HL-60/S4 treated with phorbol 12-myristate 13-acetate at 8.2 ng/mL for 4 days and 3 days (cell line): ENCODE data around the gene RNF151.
"Not testable (repeated sequence)": the region's sequence is repeated elsewhere in the genome, so short reads cannot be mapped to it uniquely, and the experiment has no call there.

Experiments
- in situ Hi-C: fragments of 300-500 bp; cut with MboI; formaldehyde crosslinking; loops from 2 replicates; pipeline ENCODE4 v1.15.0; 2022; ENCODE audit warnings: low sequenced_read_pairs

Gene RNF151

DNA sequence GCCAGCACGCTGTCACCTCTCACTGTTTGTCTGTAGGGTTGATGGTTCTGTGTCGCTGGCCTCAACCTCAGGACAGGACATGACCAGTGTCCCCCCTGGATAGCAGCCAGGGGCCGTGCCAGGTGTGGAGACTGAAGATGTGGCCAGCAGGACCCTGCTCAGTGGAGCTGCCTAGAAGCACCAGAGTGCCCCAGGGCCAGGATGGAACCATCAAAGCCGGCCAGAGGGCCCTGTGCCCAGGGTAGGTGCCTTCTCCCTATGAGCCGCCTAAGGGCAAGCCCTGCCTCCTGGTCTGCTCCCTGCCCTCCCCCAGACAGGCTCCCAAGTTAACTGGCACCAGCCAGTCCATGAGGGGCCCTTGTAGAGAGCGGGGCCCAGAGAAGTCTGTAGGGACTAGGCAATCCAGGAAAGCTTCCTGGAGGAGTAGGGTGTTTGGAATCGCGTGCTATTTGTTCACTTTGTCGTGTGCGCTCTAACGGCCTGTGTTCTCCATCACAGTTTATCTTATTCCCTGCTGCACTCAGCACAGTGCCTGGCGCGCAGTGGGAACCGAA, 7.9 kb upstream of the RNF151 start:
- in situ Hi-C loops, result no loop called here

DNA sequence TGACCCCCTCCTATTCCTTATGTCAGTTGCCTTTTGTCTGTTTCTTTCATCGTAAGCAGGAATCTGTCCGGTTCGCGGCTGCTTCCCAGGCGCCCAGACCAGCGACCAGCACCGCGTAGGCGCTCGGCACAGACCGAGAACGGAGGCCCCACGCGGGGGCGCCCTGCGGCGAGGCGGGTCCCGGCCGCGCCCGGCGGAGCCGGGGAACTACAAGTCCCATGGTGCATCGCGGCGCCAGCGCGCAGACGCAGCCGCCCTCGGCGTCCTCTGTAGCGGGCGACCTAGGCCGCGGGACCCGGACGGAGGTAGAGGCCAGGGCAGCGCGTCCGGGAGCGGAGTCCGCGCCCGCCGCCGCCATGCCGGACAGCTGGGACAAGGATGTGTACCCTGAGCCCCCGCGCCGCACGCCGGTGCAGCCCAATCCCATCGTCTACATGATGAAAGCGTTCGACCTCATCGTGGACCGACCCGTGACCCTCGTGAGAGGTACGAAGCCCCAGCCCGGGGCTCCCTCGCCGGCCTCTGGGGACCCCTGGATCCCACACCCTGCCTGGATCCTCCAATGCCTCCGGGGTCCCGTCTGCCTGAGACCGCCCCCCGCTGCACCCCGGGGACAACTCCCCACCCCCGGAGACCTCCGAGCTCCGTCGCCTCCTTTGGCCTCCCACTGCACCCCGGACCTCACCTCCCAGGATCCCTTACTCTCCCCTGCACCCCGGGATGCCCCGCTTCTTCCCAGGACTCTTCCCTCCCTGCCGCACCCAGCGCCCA, 7.2 kb upstream of the RNF151 start, which contains the start of gene NDUFB10:
NDUFB10 (plus strand) TSS at position 270 of the 771 bp plus-strand sequence; CDS start at position 357, 87 bp downstream.
- in situ Hi-C loops, result no loop called here

DNA sequence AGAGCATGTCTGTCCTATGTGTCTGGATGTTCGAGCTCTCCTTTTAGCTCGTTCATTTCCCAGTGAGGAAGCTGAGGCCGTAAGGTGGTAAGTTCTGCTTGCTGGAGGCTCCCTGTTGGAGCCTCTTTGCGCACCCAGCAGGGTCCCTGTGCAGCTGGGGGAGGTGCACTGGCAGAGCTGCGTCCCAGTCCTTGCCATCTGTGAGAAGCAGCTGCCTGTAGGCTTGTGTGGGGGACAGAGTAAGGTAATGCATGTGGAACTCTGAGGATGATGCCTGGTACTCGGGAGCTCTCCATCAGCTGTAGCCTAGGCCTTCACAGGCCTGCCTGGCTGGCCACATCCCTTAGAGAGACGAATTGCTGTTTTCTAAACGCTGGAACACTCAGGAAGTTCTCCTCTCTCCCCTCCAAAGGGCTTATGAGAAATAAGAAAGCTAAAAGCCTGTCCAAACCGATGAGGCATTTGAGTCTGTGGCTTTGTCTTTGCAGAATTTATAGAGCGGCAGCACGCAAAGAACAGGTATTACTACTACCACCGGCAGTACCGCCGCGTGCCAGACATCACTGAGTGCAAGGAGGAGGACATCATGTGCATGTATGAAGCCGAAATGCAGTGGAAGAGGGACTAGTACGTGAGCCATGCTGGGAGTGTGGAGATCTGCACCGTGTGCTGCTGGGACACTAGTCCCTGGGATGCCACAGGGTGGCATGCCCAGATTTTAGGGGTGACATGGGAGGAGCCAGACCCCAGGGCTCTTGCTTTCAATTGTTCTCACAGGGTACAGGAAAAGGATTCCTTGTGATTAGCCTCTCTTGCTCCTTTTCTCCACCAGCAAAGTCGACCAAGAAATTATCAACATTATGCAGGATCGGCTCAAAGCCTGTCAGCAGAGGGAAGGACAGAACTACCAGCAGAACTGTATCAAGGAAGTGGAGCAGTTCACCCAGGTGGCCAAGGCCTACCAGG, 5.7 kb upstream of the RNF151 start:
- in situ Hi-C loops, result no loop called here

DNA sequence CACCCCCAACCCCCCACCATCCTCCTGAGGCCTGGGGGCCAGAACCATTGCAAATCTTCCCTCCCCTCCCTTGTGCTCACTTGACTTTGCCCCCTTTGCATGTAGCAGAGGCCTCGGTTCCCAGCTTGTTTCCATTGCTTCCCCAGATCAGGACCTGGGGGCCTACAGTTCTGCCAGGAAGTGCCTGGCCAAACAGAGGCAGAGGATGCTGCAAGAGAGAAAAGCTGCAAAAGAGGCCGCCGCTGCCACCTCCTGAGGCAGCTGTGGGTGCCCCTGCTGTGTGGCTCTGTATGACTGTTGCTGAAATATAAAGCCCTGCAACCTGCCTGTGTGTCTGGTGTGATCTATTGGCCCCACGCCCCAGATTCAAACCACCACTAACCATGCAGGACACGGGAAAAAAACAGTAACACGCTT, 5.0 kb upstream of the RNF151 start:
- in situ Hi-C loops, result no loop called here

DNA sequence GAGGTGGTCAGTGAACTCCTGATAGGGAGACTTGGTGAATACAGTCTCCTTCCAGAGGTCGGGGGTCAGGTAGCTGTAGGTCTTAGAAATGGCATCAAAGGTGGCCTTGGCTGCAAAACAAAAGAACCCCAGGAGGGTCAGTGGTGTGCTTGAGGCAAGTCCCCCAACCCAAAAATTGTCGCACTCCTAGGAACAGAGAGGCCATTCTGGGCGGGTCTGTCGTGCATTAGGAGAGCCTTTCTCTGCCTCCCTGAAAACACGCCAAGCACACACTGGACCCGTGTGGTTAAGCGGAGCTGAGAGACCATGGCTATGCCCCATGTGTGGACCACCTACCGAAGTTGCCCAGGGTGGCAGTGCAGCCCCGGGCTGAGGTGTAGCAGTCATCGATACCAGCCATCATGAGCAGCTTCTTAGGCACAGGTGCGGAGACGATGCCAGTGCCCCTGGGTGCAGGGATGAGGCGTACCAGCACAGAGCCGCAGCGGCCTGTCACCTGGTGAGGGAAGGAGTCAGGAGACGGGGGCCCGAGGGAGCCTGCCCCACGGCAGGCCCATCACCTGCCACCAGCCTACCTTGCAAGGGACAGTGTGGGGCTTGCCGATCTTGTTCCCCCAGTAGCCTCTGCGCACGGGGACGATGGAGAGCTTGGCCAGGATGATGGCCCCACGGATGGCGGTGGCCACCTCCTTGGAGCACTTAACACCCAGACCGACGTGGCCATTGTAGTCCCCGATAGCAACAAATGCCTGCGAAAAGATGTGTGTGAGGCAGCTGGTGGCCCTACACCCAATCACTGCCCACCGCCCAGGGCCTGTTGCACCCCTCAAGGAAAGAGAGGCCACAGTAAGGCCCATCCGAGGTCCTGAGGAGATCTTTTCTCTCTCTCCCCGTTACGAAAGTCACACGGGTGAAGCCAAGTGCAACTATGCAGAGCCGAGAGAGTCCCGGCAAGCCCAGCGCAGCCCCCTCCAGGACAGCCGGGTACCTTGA, 4.2 kb upstream of the RNF151 start:
- in situ Hi-C loops, result not testable (repeated sequence)

DNA sequence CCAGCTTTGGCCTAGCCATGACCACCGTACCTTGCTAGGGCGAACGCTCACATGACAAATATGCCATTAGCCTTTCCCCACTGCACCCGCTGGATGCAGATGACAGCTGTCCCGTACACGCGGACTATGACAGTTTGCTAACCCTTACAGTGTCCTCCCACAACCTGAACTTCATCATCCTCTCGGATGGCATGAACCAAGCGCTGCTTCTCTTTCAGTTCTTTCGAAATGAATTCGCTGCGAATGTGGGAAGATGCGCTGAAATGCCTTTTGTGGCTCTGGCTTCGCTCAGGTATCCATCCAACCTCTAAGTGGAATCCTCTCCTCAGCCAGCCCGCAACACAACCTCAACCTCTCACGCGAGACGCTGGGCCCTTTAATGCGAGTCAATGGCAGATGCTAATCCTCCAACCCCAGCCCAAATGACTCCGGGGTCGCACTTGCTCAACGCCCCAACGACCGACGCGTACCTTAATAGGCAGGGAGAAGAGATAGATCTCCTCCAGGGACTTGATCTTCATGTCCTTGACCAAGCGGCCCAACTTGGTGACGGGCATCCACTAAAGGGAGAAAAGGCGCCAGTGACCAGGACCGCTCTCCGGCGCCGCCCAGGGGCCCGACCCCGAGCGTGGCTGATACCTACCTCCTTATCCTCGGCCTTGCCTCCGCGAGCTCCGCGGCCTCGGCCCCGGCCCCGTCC, 2.7 kb upstream of the RNF151 start:
- in situ Hi-C loops, result no loop called here

DNA sequence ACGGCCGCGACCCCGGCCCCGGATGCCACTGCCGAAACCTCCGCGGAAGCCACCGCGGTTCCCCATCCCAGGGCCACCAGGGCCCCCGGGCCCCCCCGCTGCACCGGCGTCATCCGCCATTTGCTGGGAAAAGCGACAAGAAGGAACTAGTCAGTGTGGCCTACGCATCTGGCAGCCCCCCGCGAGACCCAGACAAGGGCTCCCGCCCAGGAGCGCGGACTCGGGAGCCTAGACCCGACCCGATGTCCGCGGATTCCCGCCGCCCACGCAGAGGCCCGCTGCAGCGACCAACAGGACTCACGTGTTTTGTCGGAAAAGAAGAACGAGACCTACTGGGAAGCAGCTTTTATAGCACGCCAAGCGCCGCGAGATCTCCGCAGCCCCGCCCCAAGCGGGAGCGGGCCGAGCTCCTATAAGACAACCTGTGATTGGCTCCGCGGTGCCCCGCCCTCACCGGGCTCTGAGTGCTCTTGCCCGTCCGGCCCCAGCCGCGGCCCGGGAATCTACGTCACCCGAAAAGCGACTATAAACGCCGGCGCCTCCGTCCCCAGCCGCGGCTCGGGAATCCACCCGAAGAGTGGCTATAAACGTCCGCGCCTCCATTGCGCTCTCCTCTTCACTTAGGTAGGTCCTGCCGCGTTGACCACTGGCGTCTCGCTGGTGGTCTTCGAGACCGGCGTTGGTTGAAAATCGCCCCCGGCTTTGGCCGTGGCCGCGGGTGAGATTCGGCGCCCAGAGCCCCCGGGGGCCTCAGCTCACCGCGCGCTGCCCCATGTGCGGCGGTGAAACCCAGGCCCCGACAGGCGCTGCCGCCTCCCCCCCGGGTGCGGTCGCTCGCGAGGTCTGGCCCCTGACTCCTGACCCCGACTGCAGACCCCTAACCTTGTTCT, 1.9 kb upstream of the RNF151 start, which contains the start of gene RPS2:
RPS2 (minus strand) TSS at position 321 of the 890 bp plus-strand sequence; CDS start at position 120, 201 bp downstream.
- in situ Hi-C loops, result no loop called here

DNA sequence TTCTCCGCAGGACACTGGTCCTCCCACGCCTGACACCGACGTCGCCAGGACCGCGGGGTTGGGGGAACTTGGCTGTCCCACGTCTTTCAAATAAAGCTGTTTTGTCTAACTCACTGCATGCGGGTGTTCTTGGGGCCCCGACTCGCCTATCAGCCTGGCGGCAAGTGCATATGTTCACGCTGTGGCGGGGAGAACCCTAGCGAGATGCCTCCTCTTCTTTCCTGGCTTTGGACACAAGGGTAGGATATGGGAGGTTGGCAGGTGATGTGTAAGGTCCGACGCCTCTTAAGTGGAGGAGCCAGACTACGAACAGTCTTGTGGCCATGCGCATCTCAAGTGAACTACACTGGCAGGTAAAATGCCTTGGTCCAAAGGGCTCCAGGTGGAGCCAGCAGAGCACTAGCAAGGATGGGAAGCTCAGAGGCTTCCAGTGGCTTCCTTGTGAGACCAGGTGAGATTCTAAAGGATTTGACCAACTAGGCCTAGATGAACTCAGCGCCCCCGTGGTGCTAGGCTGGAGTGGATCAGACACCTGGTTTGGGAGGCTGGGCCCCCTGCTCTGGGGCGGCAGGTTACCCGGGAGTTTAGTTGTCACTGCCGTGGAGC, 1.2 kb upstream of the RNF151 start:
- in situ Hi-C loops, result no loop called here

DNA sequence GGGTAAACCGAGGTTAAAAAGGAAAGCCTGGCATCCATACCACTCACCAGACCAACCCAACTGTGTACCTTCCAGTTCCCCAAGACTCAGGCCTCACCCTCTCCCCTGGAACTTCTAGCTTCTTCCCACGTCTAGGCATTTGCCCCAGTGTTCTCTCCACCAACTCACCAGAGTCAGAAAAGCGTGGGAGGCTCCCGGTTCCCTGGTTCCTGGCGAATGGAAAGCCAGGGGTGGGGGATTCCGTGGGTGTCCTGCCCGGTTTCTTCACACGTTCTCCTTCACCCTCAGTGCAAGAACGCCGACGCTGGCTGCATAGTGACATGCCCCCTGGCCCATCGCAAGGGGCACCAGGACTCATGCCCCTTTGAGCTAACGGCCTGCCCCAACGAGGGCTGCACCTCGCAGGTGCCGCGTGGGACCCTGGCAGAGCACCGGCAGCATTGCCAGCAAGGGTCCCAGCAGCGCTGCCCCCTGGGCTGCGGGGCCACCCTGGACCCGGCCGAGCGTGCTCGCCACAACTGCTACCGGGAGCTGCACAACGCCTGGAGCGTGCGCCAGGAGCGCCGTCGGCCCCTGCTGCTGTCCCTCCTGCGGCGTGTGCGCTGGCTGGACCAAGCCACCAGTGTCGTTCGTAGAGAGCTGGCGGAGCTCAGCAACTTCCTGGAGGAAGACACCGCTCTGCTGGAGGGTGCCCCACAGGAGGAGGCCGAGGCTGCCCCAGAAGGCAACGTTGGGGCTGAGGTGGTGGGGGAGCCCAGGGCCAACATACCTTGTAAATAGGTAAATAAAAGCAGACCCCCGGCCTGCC, 1.7 kb downstream of the RNF151 start:
- in situ Hi-C loops, result no loop called here

DNA sequence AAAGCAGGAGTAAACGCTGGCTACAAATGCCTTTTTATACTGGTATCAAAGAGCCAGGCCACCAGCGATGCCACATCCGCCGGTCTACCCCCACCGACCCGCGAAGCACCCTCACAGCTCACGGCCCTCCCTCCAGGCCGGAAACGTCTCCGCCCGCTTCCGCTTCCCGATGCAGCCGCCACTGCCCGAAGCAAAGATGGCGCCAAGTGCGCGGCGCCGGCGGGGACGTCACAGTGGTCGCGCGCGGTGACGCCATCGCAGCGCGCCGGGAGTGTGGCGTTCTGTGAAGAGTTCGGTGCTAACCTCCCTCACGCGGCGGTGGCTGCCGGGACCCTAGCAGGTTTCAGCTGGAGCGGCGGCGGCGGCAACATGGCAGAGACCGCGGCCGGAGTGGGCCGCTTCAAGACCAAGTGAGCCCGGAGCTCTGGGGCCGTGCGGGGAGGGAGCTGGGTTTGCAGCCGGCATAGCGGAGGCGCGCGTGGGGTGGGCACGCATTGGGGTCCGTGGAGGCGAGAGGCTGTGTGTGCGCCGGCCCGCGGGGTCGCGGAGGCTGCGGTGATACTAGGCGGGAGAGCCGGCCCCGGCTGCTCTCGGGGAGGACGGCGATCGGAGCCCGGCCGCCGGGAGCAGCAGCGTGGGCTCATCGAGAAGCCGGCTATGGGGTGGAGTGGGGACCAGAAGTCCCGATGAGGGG, 5.3 kb downstream of the RNF151 start, which contains the start of gene TBL3:
TBL3 (plus strand) TSS at position 258 of the 694 bp plus-strand sequence; CDS start at position 370, 112 bp downstream.
- in situ Hi-C loops, result no loop called here

DNA sequence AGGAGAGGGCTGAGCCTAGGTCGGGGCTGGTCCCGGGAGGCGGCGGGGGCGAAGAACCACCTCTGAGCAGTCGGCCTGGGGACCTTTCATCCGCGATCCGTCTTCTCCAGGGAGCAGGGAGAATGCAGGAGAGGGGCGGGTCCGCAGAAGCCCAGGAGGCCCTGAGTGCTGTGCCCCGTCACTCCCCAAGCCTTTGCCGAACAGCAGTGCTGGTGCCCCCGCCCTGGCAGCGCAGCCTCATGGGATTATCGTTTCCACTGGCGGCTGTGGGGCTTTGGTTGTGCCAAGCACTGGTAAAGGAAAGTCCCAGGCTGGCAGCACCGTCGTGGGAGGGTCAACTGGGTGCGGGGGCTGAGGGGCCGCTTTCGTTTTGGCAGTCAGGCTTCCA, 5.8 kb downstream of the RNF151 start:
- in situ Hi-C loops, result no loop called here

DNA sequence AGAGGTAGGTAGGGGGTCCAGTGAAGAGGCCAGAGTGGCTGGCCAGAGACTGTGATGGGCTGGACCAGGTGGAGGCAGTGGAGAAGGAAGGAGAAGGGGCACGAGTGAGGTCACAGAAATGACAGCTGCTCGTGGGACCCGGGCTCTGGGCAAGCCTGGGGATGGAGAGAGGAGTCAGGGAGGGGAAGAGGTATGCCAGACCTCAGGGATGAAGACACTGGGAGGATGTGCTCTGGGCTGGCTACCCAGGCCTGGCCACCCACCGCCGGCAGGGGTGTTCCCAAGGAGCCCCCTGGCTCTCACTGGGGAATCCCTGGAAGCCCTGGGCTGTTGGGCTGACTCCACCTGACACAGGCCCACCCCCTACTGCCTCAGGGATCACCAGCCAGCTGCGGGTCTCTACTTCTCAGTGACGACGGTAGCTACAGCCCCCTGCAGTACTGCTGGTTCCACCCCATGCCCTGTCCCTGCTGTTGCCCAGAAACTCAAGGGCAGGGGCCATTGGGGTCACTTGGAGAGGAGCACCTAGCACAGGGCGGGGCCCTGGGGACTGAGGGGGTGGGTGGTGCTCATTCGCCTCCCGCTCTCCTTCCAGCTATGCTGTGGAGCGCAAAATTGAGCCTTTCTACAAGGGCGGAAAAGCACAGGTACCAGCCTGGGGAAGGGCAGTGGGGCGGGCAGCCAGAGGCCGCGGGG, 7.0 kb downstream of the RNF151 start:
- in situ Hi-C loops, result no loop called here

DNA sequence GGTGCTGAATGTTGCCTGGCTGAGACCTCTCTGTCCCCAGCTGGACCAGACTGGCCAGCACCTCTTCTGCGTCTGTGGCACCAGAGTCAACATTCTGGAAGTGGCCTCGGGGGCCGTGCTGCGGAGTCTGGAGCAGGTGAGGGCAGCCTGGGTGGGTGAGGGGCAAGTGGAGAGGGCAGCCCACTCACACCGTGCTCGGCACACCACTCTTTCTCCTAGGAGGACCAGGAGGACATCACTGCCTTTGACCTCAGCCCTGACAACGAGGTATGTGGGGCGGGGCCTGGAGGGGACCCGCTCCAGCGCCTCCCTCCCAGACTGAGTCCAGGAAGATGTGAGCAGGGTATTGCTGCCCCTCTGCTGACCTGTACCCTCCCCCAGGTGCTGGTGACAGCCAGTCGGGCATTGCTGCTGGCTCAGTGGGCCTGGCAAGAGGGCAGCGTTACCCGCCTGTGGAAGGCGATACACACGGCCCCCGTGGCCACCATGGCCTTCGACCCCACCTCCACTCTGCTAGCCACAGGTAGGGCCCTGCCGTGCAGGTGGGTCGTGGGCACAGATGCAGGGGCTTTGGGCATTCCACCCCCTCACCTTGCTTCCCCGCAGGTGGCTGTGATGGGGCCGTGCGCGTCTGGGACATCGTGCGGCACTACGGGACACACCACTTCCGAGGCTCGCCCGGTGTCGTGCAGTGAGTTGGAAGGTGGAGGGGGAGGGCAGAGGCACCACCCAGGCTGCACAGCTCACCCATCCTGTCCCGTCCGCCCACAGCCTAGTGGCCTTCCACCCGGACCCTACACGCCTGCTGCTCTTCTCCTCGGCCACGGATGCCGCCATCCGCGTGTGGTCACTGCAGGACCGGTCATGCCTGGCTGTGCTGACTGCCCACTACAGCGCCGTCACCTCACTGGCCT, 7.8 kb downstream of the RNF151 start:
- in situ Hi-C loops, result no loop called here

DNA sequence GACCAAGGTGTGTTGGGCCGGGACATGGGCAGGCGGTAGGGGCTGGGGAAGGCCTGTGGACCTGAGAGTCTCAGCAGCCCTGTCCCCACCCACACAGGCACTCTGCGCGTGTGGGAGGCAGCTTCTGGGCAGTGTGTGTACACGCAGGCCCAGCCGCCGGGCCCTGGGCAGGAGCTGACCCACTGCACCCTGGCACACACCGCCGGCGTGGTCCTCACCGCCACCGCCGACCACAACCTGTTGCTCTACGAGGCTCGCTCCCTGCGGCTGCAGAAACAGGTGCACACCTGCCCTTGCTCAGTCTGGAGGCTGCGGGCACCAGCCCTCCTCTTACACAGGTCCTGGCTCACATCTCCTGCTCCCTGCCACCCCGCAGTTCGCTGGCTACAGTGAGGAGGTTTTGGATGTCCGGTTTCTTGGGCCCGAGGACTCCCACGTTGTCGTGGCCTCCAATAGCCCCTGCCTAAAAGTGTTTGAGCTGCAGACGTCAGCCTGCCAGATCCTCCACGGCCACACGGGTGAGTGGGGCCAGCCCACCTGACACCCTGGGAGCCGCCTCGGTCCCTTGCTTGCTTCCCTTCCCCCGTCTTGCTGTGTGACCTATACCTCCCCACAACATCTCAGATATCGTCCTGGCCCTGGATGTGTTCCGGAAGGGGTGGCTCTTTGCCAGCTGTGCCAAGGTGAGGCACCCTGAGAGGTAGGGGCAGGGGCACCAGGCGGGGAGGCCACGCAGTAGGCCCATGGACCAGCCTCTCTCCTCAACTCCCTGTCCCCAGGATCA, 9.0 kb downstream of the RNF151 start:
- in situ Hi-C loops, result no loop called here
